Dendritic cell treated with granulocyte-macrophage colony-stimulating factor and Interleukin-4, amounts not matched to agents 40 ng/mL and 50 ng/mL, for 4 days (primary cell): ENCODE measurements around the gene FAM98A.
A peak's percentile ranks its signal among the peaks of the same experiment; 100 is the strongest.

ENCODE experiments used
- H3K27ac Mint-ChIP-seq: one replicate; pipeline ENCODE4 v1.8.0; 2022; ENCODE audit warnings: mild to moderate bottlenecking, mixed read lengths
- H3K27me3 Mint-ChIP-seq: one replicate; pipeline ENCODE4 v1.8.0; 2022; ENCODE audit warnings: mild to moderate bottlenecking, mixed read lengths
- H3K36me3 Mint-ChIP-seq: one replicate; pipeline ENCODE4 v1.8.0; 2022; ENCODE audit warnings: low read depth, mixed read lengths
- H3K4me1 Mint-ChIP-seq: one replicate; pipeline ENCODE4 v1.8.0; 2022; ENCODE audit warnings: low read depth, mixed read lengths
- H3K4me3 Mint-ChIP-seq: one replicate; pipeline ENCODE4 v1.8.0; 2022; ENCODE audit warnings: mild to moderate bottlenecking, moderate library complexity, mixed read lengths
- H3K9me3 Mint-ChIP-seq: one replicate; pipeline ENCODE4 v1.8.0; 2022; ENCODE audit warnings: mixed read lengths
- intact Hi-C: fragments of 100-400 bp; cut with micrococcal nuclease; formaldehyde crosslinking; loops from one replicate; pipeline ENCODE4 v1.15.0; 2022

The FAM98A gene

DNA sequence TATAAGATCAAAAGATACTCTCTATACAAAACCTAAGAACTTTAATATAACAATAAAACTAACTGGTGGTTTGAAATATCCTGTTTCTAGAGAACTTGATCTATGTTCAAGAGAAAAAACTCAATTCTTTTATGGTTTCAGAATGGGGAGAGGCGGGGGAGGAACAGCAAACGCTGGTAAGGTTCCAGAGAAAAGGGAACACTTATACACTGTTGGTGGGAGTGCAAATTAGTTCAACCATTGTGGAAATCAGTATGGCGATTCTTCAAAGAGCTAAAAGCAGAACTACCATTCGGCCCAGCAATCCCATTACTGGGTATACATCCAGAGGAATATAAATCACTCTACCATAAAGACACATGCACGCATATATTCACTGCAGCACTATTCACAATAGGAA, 17.2 kb downstream of the FAM98A start:
- Mint-ChIP-seq H3K4me3 (no peak overlapping the region), H3K27ac (peak overlapping the region; percentile 88), H3K27me3 (no peaks in the 10 kb centered on the region), H3K4me1 (peaks cover 31% of the 10 kb centered on the region), H3K9me3 (no peaks in the 10 kb centered on the region), H3K36me3 (peaks cover 34% of the 10 kb centered on the region)
- intact Hi-C loops = loop anchor here (1.0 to 5.0 kb wide), 6 partner anchors 30 to 1030 kb away; no protein-coding TSS in a partner anchor

- Mint-ChIP-seq H3K27ac (no peak overlapping the region), H3K4me1 (peaks cover 31% of the 10 kb centered on the region), H3K4me3 (no peak overlapping the region), H3K9me3 (no peaks in the 10 kb centered on the region), H3K36me3 (peaks cover 13% of the 10 kb centered on the region), H3K27me3 (no peaks in the 10 kb centered on the region)
- intact Hi-C loops = no loop called here
Measured at GRCh38 chr2:33579227-33579626, 19.9 kb downstream of the FAM98A start.

GRCh38 chr2:33577668-33578067, 21.4 kb downstream of the FAM98A start:
- intact Hi-C loops = no loop called here

DNA sequence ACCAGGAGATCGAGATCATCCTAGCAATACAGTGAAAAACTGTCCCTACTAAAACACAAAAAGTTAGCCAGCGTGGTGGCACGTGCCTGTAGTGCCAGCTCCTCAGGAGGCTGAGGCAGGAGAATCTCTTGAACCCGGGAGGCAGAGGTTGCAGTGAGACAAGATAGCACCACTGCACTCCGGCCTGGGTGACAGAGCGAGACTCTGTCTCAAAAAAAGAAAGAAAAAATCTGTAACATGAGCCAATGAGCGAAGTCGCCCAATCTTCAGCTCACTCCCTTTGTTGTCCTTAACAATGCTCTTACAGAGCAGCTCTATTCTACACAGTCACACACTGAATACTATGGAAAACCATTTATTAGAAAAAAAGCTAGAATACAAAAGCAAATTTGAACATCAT, 22.0 kb downstream of the FAM98A start:
- peaks cover 1% of the 10 kb centered on the region for H3K36me3 Mint-ChIP-seq
- intact Hi-C loops = no loop called here

More at GRCh38 chr2:33577668-33578067, 21.4 kb downstream of the FAM98A start:
- Mint-ChIP-seq H3K9me3 (no peaks in the 10 kb centered on the region), H3K36me3 (peaks cover 6% of the 10 kb centered on the region), H3K4me1 (peaks cover 40% of the 10 kb centered on the region), H3K27me3 (no peaks in the 10 kb centered on the region), H3K4me3 (no peak overlapping the region), H3K27ac (no peak overlapping the region)

GRCh38 chr2:33573657-33574056, 25.4 kb downstream of the FAM98A start:
- Mint-ChIP-seq H3K9me3 (no peaks in the 10 kb centered on the region), H3K27me3 (no peaks in the 10 kb centered on the region), H3K36me3 (no peaks in the 10 kb centered on the region), H3K4me1 (peaks cover 18% of the 10 kb centered on the region), H3K27ac (peak overlapping the region; percentile 48), H3K4me3 (no peak overlapping the region)
- intact Hi-C loops = no loop called here

More for the DNA sequence above, 22.0 kb downstream of the FAM98A start:
- peaks cover 39% of the 10 kb centered on the region for H3K4me1 Mint-ChIP-seq
- H3K27me3 Mint-ChIP-seq = no peaks in the 10 kb centered on the region
- H3K4me3 Mint-ChIP-seq = no peak overlapping the region
- H3K9me3 Mint-ChIP-seq = no peaks in the 10 kb centered on the region
- peak overlapping the region; percentile 43 for H3K27ac Mint-ChIP-seq

DNA sequence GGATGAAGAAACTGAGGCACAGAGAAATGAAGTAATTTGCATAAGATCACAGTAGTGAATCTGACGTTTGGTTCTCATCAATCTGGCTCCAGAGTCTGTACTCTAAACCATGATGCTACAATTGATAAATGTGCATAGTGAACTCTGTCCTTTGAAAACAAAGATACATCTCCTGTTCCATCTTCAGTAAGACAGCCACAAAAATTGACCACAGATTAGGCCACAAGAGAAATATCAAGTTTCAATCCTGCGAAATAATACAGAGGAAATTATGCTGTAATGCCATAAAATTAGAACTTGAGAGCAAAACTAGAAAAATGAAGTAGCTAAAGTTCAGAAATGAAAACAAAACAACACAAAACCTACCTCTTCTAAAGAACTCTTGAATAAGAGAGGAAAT, 28.4 kb downstream of the FAM98A start:
- intact Hi-C loops = no loop called here
- Mint-ChIP-seq H3K36me3 (peaks cover 18% of the 10 kb centered on the region), H3K27me3 (no peaks in the 10 kb centered on the region), H3K9me3 (no peaks in the 10 kb centered on the region), H3K27ac (no peak overlapping the region), H3K4me1 (peaks cover 13% of the 10 kb centered on the region), H3K4me3 (no peak overlapping the region)

- no peak overlapping the region for H3K4me3 Mint-ChIP-seq
- no peaks in the 10 kb centered on the region for H3K27me3 Mint-ChIP-seq
- H3K4me1 Mint-ChIP-seq = no peaks in the 10 kb centered on the region
- intact Hi-C loops = no loop called here
- no peaks in the 10 kb centered on the region for H3K9me3 Mint-ChIP-seq
- H3K27ac Mint-ChIP-seq = no peak overlapping the region
- H3K36me3 Mint-ChIP-seq = peaks cover 73% of the 10 kb centered on the region
Measured at GRCh38 chr2:33561872-33562271, 37.2 kb downstream of the FAM98A start.

GRCh38 chr2:33560017-33560416, 39.1 kb downstream of the FAM98A start:
- peaks cover 62% of the 10 kb centered on the region for H3K36me3 Mint-ChIP-seq
- H3K4me1 Mint-ChIP-seq = peaks cover 9% of the 10 kb centered on the region
- H3K4me3 Mint-ChIP-seq = no peak overlapping the region
- no peaks in the 10 kb centered on the region for H3K9me3 Mint-ChIP-seq
- intact Hi-C loops = no loop called here
- no peaks in the 10 kb centered on the region for H3K27me3 Mint-ChIP-seq
- no peak overlapping the region for H3K27ac Mint-ChIP-seq

- Mint-ChIP-seq H3K9me3 (no peaks in the 10 kb centered on the region), H3K36me3 (peaks cover 59% of the 10 kb centered on the region), H3K4me3 (no peak overlapping the region), H3K4me1 (peaks cover 16% of the 10 kb centered on the region), H3K27me3 (no peaks in the 10 kb centered on the region), H3K27ac (no peak overlapping the region)
- intact Hi-C loops = no loop called here
Measured at GRCh38 chr2:33559328-33559727, 39.8 kb downstream of the FAM98A start.

GRCh38 chr2:33555681-33556080, 43.4 kb downstream of the FAM98A start:
- peak overlapping the region; percentile 92 for H3K27ac Mint-ChIP-seq
- peaks cover 41% of the 10 kb centered on the region for H3K4me1 Mint-ChIP-seq
- no peaks in the 10 kb centered on the region for H3K9me3 Mint-ChIP-seq
- intact Hi-C loops = loop anchor here (2.0 kb wide), 1 partner anchor 77 kb away; no protein-coding TSS in a partner anchor
- no peak overlapping the region for H3K4me3 Mint-ChIP-seq
- peaks cover 44% of the 10 kb centered on the region for H3K36me3 Mint-ChIP-seq
- no peaks in the 10 kb centered on the region for H3K27me3 Mint-ChIP-seq

DNA sequence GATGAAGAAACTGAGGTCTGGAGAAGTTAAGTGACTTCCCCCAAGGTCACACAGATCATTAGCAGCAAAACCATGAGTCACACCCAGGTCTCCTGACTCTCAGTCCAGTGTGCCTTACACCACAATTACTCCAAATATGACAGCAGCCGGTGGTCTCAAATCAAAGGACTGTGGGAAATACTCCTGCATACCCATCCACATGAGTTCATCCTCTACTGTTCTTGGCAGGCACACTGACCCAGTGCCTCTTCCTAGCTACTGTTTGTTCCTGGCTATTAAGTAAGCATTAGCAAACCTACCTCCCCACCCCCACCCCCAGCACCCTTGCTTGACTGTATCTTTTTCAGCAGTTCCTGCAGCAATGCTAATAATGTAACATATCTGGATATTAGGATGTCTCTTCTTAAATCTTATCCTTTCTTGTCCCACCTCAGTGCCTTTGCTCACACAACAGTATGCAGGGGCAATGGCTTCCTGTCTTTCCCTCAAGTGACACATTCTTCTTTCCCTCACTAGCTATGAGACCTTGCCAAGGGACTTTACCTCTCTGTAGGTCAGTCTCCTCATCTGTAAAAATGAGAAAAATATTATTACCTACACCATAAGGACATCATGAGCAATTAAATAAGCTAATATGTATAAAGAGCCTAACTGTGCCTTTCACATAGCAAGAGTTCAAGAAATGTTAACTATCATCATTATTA, 46.2 kb downstream of the FAM98A start:
- H3K9me3 Mint-ChIP-seq = no peaks in the 10 kb centered on the region
- no peaks in the 10 kb centered on the region for H3K27me3 Mint-ChIP-seq
- H3K27ac Mint-ChIP-seq = peak overlapping the region; percentile 81
- intact Hi-C loops = loop anchor here (1.0 kb wide), 1 partner anchor 29 kb away; no protein-coding TSS in a partner anchor
- H3K36me3 Mint-ChIP-seq = peaks cover 46% of the 10 kb centered on the region
- no peak overlapping the region for H3K4me3 Mint-ChIP-seq
- peaks cover 45% of the 10 kb centered on the region for H3K4me1 Mint-ChIP-seq

DNA sequence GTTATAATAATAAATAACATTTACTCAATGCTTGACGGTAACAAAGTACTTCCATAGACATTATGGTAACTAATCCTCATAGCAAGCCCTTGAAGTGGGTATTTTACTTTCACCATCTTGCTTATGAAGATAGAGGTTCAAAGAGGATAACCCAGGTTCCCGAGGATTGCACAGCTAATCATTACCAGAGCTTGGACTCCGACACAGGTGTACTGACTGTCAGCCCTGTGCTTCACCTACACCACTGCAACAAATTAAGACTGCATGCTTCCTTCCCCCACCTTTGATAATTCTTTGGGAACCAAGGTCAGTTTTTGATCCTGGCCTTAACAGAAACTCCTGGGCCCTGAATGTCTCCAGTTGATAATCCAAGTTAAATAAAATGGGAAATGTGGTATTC, 48.9 kb downstream of the FAM98A start:
- H3K27me3 Mint-ChIP-seq = peaks cover 1% of the 10 kb centered on the region
- H3K4me1 Mint-ChIP-seq = peaks cover 38% of the 10 kb centered on the region
- H3K9me3 Mint-ChIP-seq = no peaks in the 10 kb centered on the region
- intact Hi-C loops = no loop called here
- peaks cover 55% of the 10 kb centered on the region for H3K36me3 Mint-ChIP-seq
- peak overlapping the region; percentile 55 for H3K27ac Mint-ChIP-seq
- no peak overlapping the region for H3K4me3 Mint-ChIP-seq

- H3K9me3 Mint-ChIP-seq = no peaks in the 10 kb centered on the region
- H3K27me3 Mint-ChIP-seq = no peaks in the 10 kb centered on the region
- H3K36me3 Mint-ChIP-seq = peaks cover 58% of the 10 kb centered on the region
- H3K4me3 Mint-ChIP-seq = no peak overlapping the region
- no peaks in the 10 kb centered on the region for H3K4me1 Mint-ChIP-seq
- intact Hi-C loops = no loop called here
- no peak overlapping the region for H3K27ac Mint-ChIP-seq
Measured at GRCh38 chr2:33541243-33541642, 57.9 kb downstream of the FAM98A start.

DNA sequence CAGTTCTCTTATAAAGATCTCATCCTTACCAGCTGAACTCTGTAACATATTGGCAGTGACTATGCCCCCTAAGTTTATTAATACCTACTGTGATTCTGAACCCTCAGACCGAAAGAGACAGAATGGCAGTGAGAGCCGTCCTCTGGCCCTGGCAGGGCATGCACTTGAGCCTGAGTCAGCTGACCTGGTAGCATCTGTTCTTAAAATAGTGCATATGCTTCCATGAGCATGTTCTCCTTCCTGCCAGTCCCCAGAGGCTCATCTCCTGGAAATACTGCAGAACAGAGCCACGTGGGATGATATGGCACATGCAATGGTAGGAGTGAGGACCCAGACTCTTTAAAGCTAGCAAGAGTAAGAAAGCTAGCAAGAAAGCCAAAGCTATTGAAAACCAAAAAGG, 63.7 kb downstream of the FAM98A start:
- intact Hi-C loops = no loop called here
- Mint-ChIP-seq H3K27ac (no peak overlapping the region), H3K4me1 (peaks cover 9% of the 10 kb centered on the region), H3K9me3 (no peaks in the 10 kb centered on the region), H3K4me3 (no peak overlapping the region), H3K36me3 (peaks cover 81% of the 10 kb centered on the region), H3K27me3 (no peaks in the 10 kb centered on the region)
